ENCODE data around the gene NDUFS2. TPM values are rescaled to one million over a fixed set of nuclear protein-coding genes. Genes with fewer than 3 reads are reported as not detected.

Gene NDUFS2
- total RNA-seq, 2 experiments from 2014 or later: 62.9 to 72.1 TPM

- Histone ChIP-seq H3K27ac (ENCODE audit: low read depth, low read length, poor library complexity, severe bottlenecking) (peak overlapping the region; percentile 44), H3K9me3 (ENCODE audit: low read length) (no peaks in the 10 kb centered on the region), H2AFZ (ENCODE audit: low read length) (peak overlapping the region; percentile 68; the same call in 1 of the 2 replicates), H3K9me2 (ENCODE audit: insufficient read depth, low read length) (no peaks in the 10 kb centered on the region), H3K4me1 (ENCODE audit: insufficient read depth, low read length, poor library complexity, severe bottlenecking) (peaks cover 34% of the 10 kb centered on the region), H3K36me3 (ENCODE audit: insufficient read depth, low read length) (peaks cover 24% of the 10 kb centered on the region), H3K79me2 (ENCODE audit: insufficient read depth, low read depth, low read length) (no peaks in the 10 kb centered on the region), H3K4me3 (ENCODE audit: low read depth, low read length, poor library complexity, severe bottlenecking) (peak overlapping the region; percentile 20), H3K4me2 (ENCODE audit: low read length) (peak overlapping the region; percentile 56), H4K20me1 (ENCODE audit: insufficient read depth, low read length) (no peaks in the 10 kb centered on the region)
- intact Hi-C loops (cut with micrococcal nuclease; ENCODE audit: unreplicated experiment): no loop called here
- peak; percentile 80 for DNase-seq (ENCODE audit: low spot score)
- TF ChIP-seq EZH2phosphoT487 (IDR thresholded peaks at IDR 0.05; ENCODE audit: borderline replicate concordance, low read depth, low read length) (no peak), CTCF (conservative IDR thresholded peaks at IDR 0.05; ENCODE audit: low read length) (no peak)
- ChIA-PET CTCF (ENCODE audit: unreplicated experiment) (interaction anchor here (2.2 kb wide), 1 partner anchor 9 kb away, joined by 9 read pairs; the partner anchor contains the start of gene TOMM40L), POLR2A (interaction anchor here (1.0 to 4.4 kb wide), 7 partner anchors 8 to 85 kb away, joined by 3 to 22 read pairs (median 4); partner anchors contain the start of genes NDUFS2 and TOMM40L)
- no TSS peak for BruUV-seq (replicated peaks)
Measured at GRCh38 chr1:161216945-161217712, 15.0 kb downstream of the NDUFS2 start.

DNA sequence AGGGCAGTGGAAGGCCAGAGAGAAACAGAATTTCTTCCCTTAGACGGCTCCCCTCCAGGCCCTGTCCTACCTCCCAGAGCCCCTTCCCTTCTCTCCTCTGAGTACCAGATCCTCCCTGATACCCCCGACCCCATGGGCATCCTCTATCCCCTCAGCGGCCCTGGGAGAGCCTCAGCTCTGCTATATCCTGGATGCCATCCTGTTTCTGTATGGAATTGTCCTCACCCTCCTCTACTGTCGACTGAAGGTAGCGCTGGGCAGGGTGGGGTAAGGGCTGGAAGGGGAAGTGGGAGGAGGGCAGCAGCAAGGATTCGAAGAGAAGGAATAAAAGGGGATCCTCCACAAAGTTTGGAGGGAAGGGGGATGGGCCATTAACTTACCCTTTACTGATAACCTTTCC, 15.7 kb downstream of the NDUFS2 start:
- no peak for TF ChIP-seq EZH2phosphoT487 (IDR thresholded peaks at IDR 0.05; ENCODE audit: borderline replicate concordance, low read depth, low read length)
- no peak for TF ChIP-seq CTCF (conservative IDR thresholded peaks at IDR 0.05; ENCODE audit: low read length)
- peak overlapping the region; percentile 68; the same call in 1 of the 2 replicates for H2AFZ ChIP-seq (ENCODE audit: low read length)
- peaks cover 18% of the 10 kb centered on the region for H3K36me3 ChIP-seq (ENCODE audit: insufficient read depth, low read length)
- H3K79me2 ChIP-seq (ENCODE audit: insufficient read depth, low read depth, low read length): no peaks in the 10 kb centered on the region
- DNase-seq (ENCODE audit: low spot score): no peak
- H3K4me3 ChIP-seq (ENCODE audit: low read depth, low read length, poor library complexity, severe bottlenecking): peak overlapping the region; percentile 20
- no peaks in the 10 kb centered on the region for H4K20me1 ChIP-seq (ENCODE audit: insufficient read depth, low read length)
- peak overlapping the region; percentile 56 for H3K4me2 ChIP-seq (ENCODE audit: low read length)
- no TSS peak for BruUV-seq (replicated peaks)
- ChIA-PET POLR2A (interaction anchor here (1.0 to 4.4 kb wide), 5 partner anchors 8 to 84 kb away, joined by 3 to 22 read pairs (median 9); partner anchors contain the start of genes NDUFS2 and TOMM40L), CTCF (ENCODE audit: unreplicated experiment) (interaction anchor here (0.6 to 2.2 kb wide), 2 partner anchors 8 to 14 kb away, joined by 3 to 9 read pairs; partner anchors contain the start of gene TOMM40L)
- peak overlapping the region; percentile 44 for H3K27ac ChIP-seq (ENCODE audit: low read depth, low read length, poor library complexity, severe bottlenecking)
- H3K9me2 ChIP-seq (ENCODE audit: insufficient read depth, low read length): no peaks in the 10 kb centered on the region
- intact Hi-C loops (cut with micrococcal nuclease; ENCODE audit: unreplicated experiment): no loop called here
- H3K4me1 ChIP-seq (ENCODE audit: insufficient read depth, low read length, poor library complexity, severe bottlenecking): peaks cover 34% of the 10 kb centered on the region
- no peaks in the 10 kb centered on the region for H3K9me3 ChIP-seq (ENCODE audit: low read length)

All from OCI-LY7 (cell line).